Hematopoietic multipotent progenitor cell treated with erythropoietin and hydrocortisone succinate and interleukin-3 and kit ligand, for 15 days (in vitro differentiated cells): ENCODE data around the gene PRDX3.
"Not testable (repeated sequence)": the region's sequence is repeated elsewhere in the genome, so short reads cannot be mapped to it uniquely, and the experiment has no call there.

ENCODE experiments used
- DNase-seq: peaks from one replicate; pipeline ENCODE4 v3.0.0-alpha.2; 2015; ENCODE audit warnings: low spot score

PRDX3 gene

DNA sequence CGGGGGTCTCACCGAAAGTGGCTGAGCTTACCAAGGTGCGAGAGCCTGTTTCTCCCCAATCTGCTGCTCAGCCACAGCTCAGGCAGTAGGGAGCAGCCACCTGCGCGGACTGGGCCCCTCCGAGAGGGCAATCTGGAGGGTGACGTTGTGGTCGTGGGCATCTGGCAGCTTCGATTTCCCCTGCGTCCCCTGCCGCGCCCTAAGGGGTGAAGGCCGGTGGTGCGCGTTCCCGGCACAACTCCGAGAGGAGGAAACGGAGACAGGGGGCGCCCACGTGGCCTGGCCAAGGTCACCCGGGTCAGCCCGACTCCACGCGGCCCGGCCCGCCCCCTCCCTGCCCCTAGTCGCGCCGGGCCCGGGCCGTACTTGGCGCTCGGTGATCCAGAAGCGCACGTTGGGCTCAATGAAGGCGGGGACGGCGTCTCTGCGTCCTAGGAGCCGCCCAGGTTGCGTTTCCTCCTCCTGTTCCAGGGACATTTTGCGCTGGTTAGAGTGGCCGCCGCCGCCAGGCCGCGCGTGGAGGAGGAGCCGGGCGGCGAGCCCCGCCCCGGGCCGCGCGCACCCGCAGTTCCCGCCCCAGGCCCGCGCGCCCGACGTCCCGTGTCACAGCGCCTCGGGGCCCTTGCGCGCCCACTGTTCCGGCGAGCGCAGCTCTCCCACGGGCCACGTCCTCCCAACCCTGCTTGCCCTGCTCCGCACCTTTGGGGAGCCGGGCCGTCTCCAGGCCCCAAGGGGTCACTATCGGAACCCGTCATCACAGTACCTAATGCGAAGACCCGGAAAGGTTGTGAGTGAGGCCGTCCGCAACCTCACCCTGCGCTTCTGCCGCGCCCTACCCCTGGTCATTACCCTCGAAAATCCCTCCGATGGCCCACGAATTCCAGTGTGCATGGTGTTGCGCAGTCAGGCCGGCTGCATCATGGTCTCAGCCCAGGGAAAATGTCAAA lies 13.2 kb downstream of the PRDX3 start, which contains the start of gene SFXN4:
Gene SFXN4, minus strand, starts transcription at position 544 of the 947 bp plus-strand sequence. Its CDS starts 67 bp downstream, at position 477.
- DNase-seq: peak; percentile 78

- DNase-seq: no peak
Observed at GRCh38 chr10:119162452-119163092, 16.0 kb downstream of the PRDX3 start.

- no peak for DNase-seq
Observed at GRCh38 chr10:119161680-119162451, 16.7 kb downstream of the PRDX3 start.

DNA sequence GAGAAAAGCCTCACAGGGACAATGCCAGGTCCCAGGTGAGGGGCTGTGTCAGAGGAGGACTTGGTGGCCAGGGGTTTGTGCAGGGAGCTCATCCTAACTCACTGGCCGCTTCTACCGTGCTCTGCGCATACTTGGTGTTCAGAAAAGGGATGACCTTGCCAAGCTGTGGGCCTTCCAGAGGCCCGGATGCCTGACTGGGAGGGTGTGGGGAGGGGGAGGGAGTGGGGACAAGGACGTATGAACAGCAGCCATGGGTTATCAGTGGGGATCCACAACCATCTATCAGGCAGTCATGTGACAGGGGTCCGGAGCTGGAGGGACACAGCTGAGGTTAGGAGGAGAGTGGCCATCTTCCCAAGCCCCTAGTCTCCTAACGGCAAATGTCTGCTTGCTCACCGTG lies 19.3 kb downstream of the PRDX3 start:
- no peak for DNase-seq

DNA sequence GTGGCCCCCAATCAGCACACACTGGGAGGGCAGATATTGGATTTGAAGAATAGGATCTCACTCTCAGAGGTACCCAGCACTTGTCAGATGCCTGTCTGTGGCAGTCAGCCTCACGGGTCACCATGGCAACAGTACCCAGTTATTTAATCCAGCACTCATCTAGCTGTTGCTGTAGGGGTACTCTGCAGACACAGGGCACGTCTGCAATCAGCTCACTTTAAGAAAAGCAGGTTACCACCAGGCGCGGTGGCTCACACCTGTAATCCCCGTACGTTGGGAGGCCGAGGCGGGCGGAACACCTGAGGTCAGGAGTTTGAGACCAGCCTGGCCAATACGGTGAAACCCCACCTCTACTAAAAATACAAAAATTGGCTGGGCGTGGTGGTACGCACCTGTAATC lies 25.0 kb downstream of the PRDX3 start:
- no peak for DNase-seq

- no peak for DNase-seq
Observed at GRCh38 chr10:119153041-119153440, 25.6 kb downstream of the PRDX3 start.

- DNase-seq: not testable (repeated sequence)
Observed at GRCh38 chr10:119151601-119152000, 27.0 kb downstream of the PRDX3 start.

DNA sequence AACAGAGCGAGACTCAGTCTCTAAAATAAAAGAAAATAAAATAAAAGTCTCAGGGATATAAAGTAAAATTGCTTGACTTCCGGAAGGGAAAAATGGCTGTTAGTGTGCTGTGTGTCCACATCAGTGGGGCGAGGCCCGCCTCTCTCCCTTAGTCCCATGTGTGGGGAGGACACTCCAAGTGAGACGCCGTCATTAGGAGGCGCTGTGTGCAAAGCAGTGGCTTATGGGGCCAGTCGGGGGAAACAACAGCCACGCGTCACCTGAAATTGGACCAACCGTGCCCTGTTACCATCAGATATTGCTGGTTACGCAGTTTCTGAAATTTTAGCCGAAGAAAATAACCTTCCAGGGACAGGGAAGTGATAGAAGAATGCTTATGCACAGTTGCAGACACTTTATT lies 28.9 kb downstream of the PRDX3 start:
- peak; percentile 39 for DNase-seq

GRCh38 chr10:119149157-119149556 lies 29.5 kb downstream of the PRDX3 start:
- DNase-seq: no peak

GRCh38 chr10:119143657-119144056 lies 35.0 kb downstream of the PRDX3 start:
- no peak for DNase-seq

GRCh38 chr10:119140603-119141245 lies 37.9 kb downstream of the PRDX3 start:
- no peak for DNase-seq

DNA sequence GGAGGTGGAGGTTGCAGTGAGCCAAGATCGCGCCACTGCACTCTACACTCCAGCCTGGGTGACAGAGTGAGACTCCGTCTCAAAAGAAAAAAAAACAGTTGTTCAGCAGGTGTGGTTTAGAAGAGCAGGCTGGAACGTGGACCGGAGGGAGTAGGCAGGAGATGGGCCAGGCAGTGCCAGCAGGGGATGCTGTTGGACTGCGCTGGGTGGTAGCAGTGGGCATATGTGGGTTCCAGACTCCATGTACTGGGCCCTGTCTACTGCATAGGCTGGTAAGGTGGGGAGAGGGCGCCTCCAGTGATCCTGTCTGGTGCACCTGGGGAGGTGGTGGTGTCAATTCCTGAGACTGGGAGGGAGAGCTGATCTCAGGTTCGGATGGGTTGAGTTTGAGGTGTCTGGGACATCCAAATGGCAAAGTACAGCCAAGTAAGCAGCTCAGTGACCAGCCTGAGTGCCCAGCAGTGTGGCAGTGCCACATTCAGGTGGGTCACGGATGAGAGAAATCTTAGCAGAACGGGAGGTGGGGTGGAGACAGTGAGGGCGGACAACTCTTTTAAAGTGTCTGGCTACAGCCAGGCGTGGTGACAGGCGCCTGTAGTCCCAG lies 39.0 kb downstream of the PRDX3 start:
- DNase-seq: peak; percentile 62

- no peak for DNase-seq
Observed at GRCh38 chr10:119138346-119139306, 40.0 kb downstream of the PRDX3 start.

GRCh38 chr10:119137878-119138277 lies 40.7 kb downstream of the PRDX3 start:
- not testable (repeated sequence) for DNase-seq

- no peak for DNase-seq
Observed at GRCh38 chr10:119136084-119136483, 42.5 kb downstream of the PRDX3 start.

- DNase-seq: no peak
Observed at GRCh38 chr10:119135513-119135881, 43.1 kb downstream of the PRDX3 start.

DNA sequence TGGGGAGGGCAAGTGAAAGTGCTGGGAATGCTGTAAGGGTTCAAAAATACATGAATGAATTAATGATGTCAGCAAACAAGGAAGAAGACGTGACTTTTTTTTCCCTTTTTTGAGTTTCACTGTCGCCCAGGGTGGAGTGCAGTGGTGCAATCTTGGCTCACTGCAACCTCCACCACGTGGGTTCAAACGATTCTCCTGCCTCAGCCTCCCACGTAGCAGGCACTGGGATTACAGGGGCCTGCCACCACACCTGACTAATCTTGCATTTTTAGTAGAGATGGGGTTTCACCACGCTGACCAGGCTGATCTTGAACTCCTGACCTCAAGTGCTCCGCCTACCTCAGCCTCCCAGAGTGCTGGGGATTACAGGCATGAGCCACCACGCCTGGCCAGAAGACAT lies 44.7 kb downstream of the PRDX3 start:
- DNase-seq: no peak

DNA sequence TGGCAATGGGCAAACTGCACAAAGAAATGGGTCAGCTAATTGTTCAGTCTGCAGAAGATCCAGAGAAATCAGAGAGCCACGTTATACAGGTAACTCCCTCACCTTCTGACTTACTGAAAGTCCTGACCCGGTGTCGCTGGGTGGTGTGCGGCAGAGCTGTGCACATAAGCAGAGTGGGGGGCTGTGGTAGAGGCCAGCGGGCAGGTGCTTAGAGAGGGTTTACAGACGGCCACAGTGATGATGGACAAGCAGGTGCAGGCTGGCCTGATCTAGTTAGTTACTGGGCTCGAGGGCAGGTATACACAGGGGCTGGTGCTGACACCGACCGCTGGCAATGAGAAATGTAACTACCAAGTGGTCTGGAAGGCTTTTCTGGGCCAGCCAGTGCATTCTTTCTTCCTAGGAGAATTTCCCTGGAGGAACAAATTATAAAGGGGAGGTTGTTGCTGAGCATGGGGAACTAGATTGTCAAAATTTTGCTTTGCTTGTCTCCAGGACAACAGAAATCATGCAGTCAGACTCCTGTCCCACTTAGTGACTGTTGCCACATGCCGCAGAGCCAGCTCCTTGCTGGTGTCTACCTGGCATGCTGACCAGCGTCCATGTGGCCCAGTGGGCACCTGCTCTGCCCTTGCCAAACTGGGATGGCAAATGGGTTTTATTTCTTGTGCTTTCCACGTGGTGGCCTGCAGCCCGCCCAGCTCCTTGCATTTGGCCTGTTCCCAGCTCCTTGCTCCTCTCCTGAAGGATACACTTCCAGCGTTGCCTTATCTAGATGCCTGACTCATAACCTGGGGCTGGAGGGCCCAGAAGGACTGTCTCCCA lies 45.9 kb downstream of the PRDX3 start:
- DNase-seq: no peak

DNA sequence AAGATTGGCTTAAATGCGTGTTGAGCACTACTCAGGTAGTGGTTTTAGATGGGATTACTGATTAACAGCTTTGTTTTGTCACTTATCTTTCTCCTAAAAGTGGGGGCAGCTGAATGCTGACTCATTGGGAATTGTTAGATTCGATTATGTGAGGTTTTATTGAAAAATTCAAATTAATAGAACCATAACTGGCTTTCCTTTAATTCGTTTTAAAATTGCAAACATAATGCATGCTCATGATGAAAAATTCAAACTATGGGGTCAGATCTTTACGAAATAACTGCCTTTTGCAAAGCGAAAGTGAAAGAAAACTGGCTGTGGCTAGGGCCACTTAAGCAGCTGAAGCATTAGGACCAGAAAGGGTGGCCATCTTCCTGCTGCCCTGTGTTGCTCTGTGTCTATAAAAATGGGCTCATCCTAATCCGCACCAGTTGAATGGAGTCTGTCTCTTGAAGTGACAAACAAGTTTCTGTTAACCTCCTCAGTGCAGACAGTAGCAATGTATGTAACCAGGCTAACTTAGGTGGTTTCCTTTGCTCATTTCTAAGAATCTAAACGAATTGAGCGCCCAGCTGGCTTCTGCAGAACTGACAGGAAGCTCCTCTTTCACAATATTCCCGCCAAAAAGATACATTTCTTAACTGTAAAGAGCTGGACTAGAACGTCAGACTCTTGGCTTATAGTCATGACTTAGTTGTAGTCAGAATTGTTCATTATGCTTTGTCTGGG lies 46.9 kb downstream of the PRDX3 start:
- peak; percentile 61 for DNase-seq
